CD1c-positive myeloid dendritic cell (primary cell): ENCODE data around the gene HIF3A.
A peak's percentile ranks its signal among the peaks of the same experiment; 100 is the strongest.
"Not testable (repeated sequence)": the region's sequence is repeated elsewhere in the genome, so short reads cannot be mapped to it uniquely, and the experiment has no call there.

ENCODE experiments used
- DNase-seq: peaks from one replicate; pipeline ENCODE4 v3.0.0-alpha.2; 2016; ENCODE audit errors: extremely low spot score

Gene HIF3A

GRCh38 chr19:46357846-46358583 is 61.2 kb downstream of the HIF3A start:
- no peak for DNase-seq

- peak; percentile 1 for DNase-seq
These were observed 65.1 kb downstream of the HIF3A start for GRCh38 chr19:46361915-46362314.

- no peak for DNase-seq
These were observed 67.5 kb downstream of the HIF3A start for GRCh38 chr19:46364359-46364758.

- no peak for DNase-seq
These were observed 68.7 kb downstream of the HIF3A start for GRCh38 chr19:46365561-46365960.

- no peak for DNase-seq
These were observed 69.9 kb downstream of the HIF3A start for GRCh38 chr19:46366620-46367292.

GRCh38 chr19:46367426-46367825 is 70.6 kb downstream of the HIF3A start:
- DNase-seq, result no peak

GRCh38 chr19:46368116-46368515 is 71.3 kb downstream of the HIF3A start:
- DNase-seq, result no peak

- DNase-seq, result no peak
These were observed 73.0 kb downstream of the HIF3A start for GRCh38 chr19:46369817-46370216.

GRCh38 chr19:46371371-46371901 is 74.6 kb downstream of the HIF3A start:
- no peak for DNase-seq

- DNase-seq, result no peak
These were observed 76.2 kb downstream of the HIF3A start for GRCh38 chr19:46372901-46373490.

- no peak for DNase-seq
These were observed 76.9 kb downstream of the HIF3A start for GRCh38 chr19:46373491-46374359.

GRCh38 chr19:46374536-46375475 is 78.0 kb downstream of the HIF3A start:
- DNase-seq, result no peak

GRCh38 chr19:46375476-46376067 is 78.7 kb downstream of the HIF3A start:
- DNase-seq, result not testable (repeated sequence)

- DNase-seq, result no peak
These were observed 79.7 kb downstream of the HIF3A start for GRCh38 chr19:46376241-46377153.

GRCh38 chr19:46378268-46378667 is 81.4 kb downstream of the HIF3A start:
- no peak for DNase-seq

GRCh38 chr19:46380690-46381089 is 83.8 kb downstream of the HIF3A start:
- DNase-seq, result no peak

GRCh38 chr19:46381346-46381745 is 84.5 kb downstream of the HIF3A start:
- no peak for DNase-seq

- no peak for DNase-seq
These were observed 85.0 kb downstream of the HIF3A start for GRCh38 chr19:46381756-46382345.
